Spleen (tissue), 11 donors: ENCODE data around the gene PIF1. TPM values are rescaled to one million over a fixed set of nuclear protein-coding genes. Genes with fewer than 3 reads are reported as not detected.
A peak's percentile ranks its signal among the peaks of the same experiment; 100 is the strongest.

ENCODE experiments used
- DNase-seq: peaks from one replicate; pipeline ENCODE4 v3.0.0-alpha.2; 2020
- H3K27ac ChIP-seq, 8 donors: fragments of 200-600 bp; sonication (generic) in 7 of 8; 1 replicate in 4 of 8; 2 replicates in 4 of 8; pipeline versions ENCODE4 v1.5.0 to v1.8.0; 2016 to 2021; ENCODE audit warnings: inconsistent platforms in 4 of 8, mild to moderate bottlenecking in 4 of 8, moderate library complexity in 1 of 8
- H3K27me3 ChIP-seq, 7 donors: fragments of 200-600 bp; sonication (generic) in 6 of 7; replicated peaks in 1 of 7; 1 replicate in 4 of 7; 2 replicates in 3 of 7; pipeline versions ENCODE4 v1.5.0 to v1.8.0; 2016 to 2021; ENCODE audit warnings: inconsistent platforms in 3 of 7, mild to moderate bottlenecking in 1 of 7
- H3K36me3 ChIP-seq, 6 donors: fragments of 200-600 bp; sonication (generic) in 5 of 6; 1 replicate in 4 of 6; 2 replicates in 2 of 6; pipeline versions ENCODE4 v1.5.0 to v1.8.0; 2016 to 2021; ENCODE audit warnings: inconsistent platforms in 2 of 6
- H3K4me1 ChIP-seq, 6 donors: fragments of 200-600 bp; sonication (generic) in 5 of 6; 1 replicate in 3 of 6; 2 replicates in 3 of 6; pipeline versions ENCODE4 v1.5.0 to v1.8.0; 2016 to 2021; ENCODE audit warnings: inconsistent platforms in 3 of 6
- H3K4me3 ChIP-seq, 8 donors: fragments of 200-600 bp; sonication (generic) in 7 of 8; 1 replicate in 4 of 8; 2 replicates in 4 of 8; pipeline versions ENCODE4 v1.5.0 to v1.8.0; 2016 to 2021; ENCODE audit warnings: inconsistent platforms in 4 of 8, mild to moderate bottlenecking in 4 of 8, moderate library complexity in 2 of 8
- H3K9me3 ChIP-seq, 8 donors: fragments of 200-600 bp; sonication (generic) in 7 of 8; 1 replicate in 4 of 8; 2 replicates in 4 of 8; pipeline versions ENCODE4 v1.5.0 to v1.8.0; 2016 to 2021; ENCODE audit warnings: inconsistent platforms in 4 of 8
- CTCF ChIP-seq, 11 experiments: fragments of 200-600 bp in 7 of 11; fragments of 450-650 bp in 4 of 11; sonication (generic) in 4 of 11; IDR thresholded peaks in 8 of 11; conservative IDR thresholded peaks in 3 of 11; 1 replicate in 7 of 11; 2 replicates in 4 of 11; pipeline versions ENCODE4 v1.4.0 to v1.8.0; 2016 to 2021; ENCODE audit warnings: antibody characterized with exemption in 11 of 11, inconsistent platforms in 4 of 11, mild to moderate bottlenecking in 1 of 11
- POLR2A ChIP-seq, 3 donors: fragments of 450-650 bp; IDR thresholded peaks; one replicate each; pipeline ENCODE4 v1.5.1; 2017; ENCODE audit warnings: antibody characterized with exemption in 3 of 3, mild to moderate bottlenecking in 1 of 3
- POLR2AphosphoS5 ChIP-seq, 3 donors: sonication (generic); formaldehyde crosslinking; IDR thresholded peaks; one replicate each; pipeline ENCODE4 v1.5.1; 2017; ENCODE audit warnings: antibody characterized with exemption in 3 of 3
- WGBS, 5 donors: extraction: QIAGEN DNeasy Blood & Tissue Kit in 3 of 5; methylation state at CpG; one replicate each; pipeline versions ENCODE4 v1.1.5 to v1.1.7; 2013 to 2018; 5-methylcytosine and 5-hydroxymethylcytosine counted together
- intact Hi-C: fragments of 100-400 bp; cut with DNase I; formaldehyde crosslinking; loops from one replicate; pipeline ENCODE4 v1.15.0; 2023; ENCODE audit warnings: low total_unique reads
- polyA plus RNA-seq, 3 donors: library from polyadenylated mRNA; stranded (reverse); fragments of 200-250 nt; gene quantifications; one replicate each; pipeline ENCODE4 v1.2.1, GENCODE V29; 2013
- total RNA-seq, 7 donors: library from RNA; depleted of rRNA in 3 of 7; stranded (reverse); fragments of >200 nt in 3 of 7; fragmentation: NEBNext Ultra II Directional in 4 of 7; extraction: Animal tissue kit (Norgen Biotek cat#: 25700) in 4 of 7; gene quantifications; one replicate each; pipeline versions ENCODE4 v1.1.0 to v1.2.1, GENCODE V29; 2016 to 2021
- donor health status: healthy with polysubstance abuse.
- donor health status: DM: no; HTN: no; CAD: no; lungs with moderate emphysema.
- donor health status: DM: no; HTN: no; CAD: no.
- donor health status: Bipolar disorder and iron deficiency.
- donor health status: healthy.
- donor health status: DM: no; HTN: no; CAD: no.
- donor health status: DM: yes; HTN: yes; CAD: no.

Gene PIF1
- total and polyA plus RNA-seq, 10 donors, result 3.8 to 10.3 (median 6.8) TPM

- TF ChIP-seq POLR2AphosphoS5 (IDR thresholded peaks at IDR 0.05), result no peak
- TF ChIP-seq POLR2A (IDR thresholded peaks at IDR 0.05), result no peak
- no peak for TF ChIP-seq CTCF (IDR thresholded peaks at IDR 0.05 in 8 of 11, conservative IDR thresholded peaks at IDR 0.05 in 3 of 11)
- intact Hi-C loops, result no loop called here
- peak within 1 kb of the TSS in 7 of 8 donors; percentile 22 to 80 (median 74) for H3K27ac ChIP-seq
Measured at GRCh38 chr15:64775551-64776401, 49.7 kb downstream of the PIF1 start, which contains the start of gene RBPMS2. RBPMS2 (minus strand) TSS chr15:64775589; CDS start chr15:64775319, 270 bp downstream.

GRCh38 chr15:64774629-64775493 is 50.6 kb downstream of the PIF1 start:
- TF ChIP-seq POLR2AphosphoS5 (IDR thresholded peaks at IDR 0.05) (peak in 2 of 3 donors; percentile 59 to 62), CTCF (IDR thresholded peaks at IDR 0.05 in 8 of 11, conservative IDR thresholded peaks at IDR 0.05 in 3 of 11) (no peak), POLR2A (IDR thresholded peaks at IDR 0.05) (no peak)
- H3K27ac ChIP-seq, result peak overlapping the region in 6 of 8 donors; percentile 26 to 79 (median 74)
- WGBS, 5 donors, result 2 to 5% (median 3%) methylated on average over 12 to 115 of the region's 115 CpGs
- H3K9me3 ChIP-seq, result no peaks in the 10 kb centered on the region
- no peak for DNase-seq
- intact Hi-C loops, result no loop called here
- peaks cover 0 to 49% (median 14%) of the 10 kb centered on the region in 7 donors for H3K27me3 ChIP-seq
- peaks cover 0 to 28% (median 14%) of the 10 kb centered on the region in 6 donors for H3K4me1 ChIP-seq
- H3K36me3 ChIP-seq, result no peaks in the 10 kb centered on the region
- H3K4me3 ChIP-seq, result peak overlapping the region; percentile 38 to 76 (median 60)

More at GRCh38 chr15:64775551-64776401, 49.7 kb downstream of the PIF1 start, which contains the start of gene RBPMS2:
- H3K4me1 ChIP-seq, result peaks cover 0 to 28% (median 14%) of the 10 kb centered on the region in 6 donors
- H3K4me3 ChIP-seq, result peak within 1 kb of the TSS; percentile 38 to 76 (median 60)
- no peak for DNase-seq
- H3K27me3 ChIP-seq, result peaks cover 0 to 49% (median 14%) of the 10 kb centered on the region in 7 donors
- H3K9me3 ChIP-seq, result no peaks in the 10 kb centered on the region
- WGBS, 5 donors, result 1 to 6% (median 2%) methylated on average over 33 to 64 of the region's 90 CpGs
- no peaks in the 10 kb centered on the region for H3K36me3 ChIP-seq

GRCh38 chr15:64774037-64774628 is 51.3 kb downstream of the PIF1 start:
- Histone ChIP-seq H3K4me1 (peaks cover 0 to 28% (median 14%) of the 10 kb centered on the region in 6 donors), H3K36me3 (no peaks in the 10 kb centered on the region), H3K27me3 (peaks cover 0 to 49% (median 14%) of the 10 kb centered on the region in 7 donors), H3K27ac (peak overlapping the region in 6 of 8 donors; percentile 26 to 79 (median 74)), H3K4me3 (peak overlapping the region in 6 of 8 donors; percentile 57 to 76 (median 64)), H3K9me3 (no peaks in the 10 kb centered on the region)
- no peak for DNase-seq
- no peak for TF ChIP-seq CTCF (IDR thresholded peaks at IDR 0.05 in 8 of 11, conservative IDR thresholded peaks at IDR 0.05 in 3 of 11)
- no peak for TF ChIP-seq POLR2AphosphoS5 (IDR thresholded peaks at IDR 0.05)
- TF ChIP-seq POLR2A (IDR thresholded peaks at IDR 0.05), result no peak
- 72 to 79% (median 72%) methylated on average over 14 to 21 of the region's 21 CpGs for WGBS, 5 donors
- intact Hi-C loops, result no loop called here
